Liver (tissue), 3 donors: ENCODE measurements around the gene SNRNP70.

ENCODE experiments used
- CTCF ChIP-seq: fragments of 150-350 bp; IDR thresholded peaks from 2 replicates; pipeline ENCODE4 v1.5.1; 2017; ENCODE audit warnings: improper control_type of control experiment, low read depth, low read length; ENCODE audit not compliant: missing input control
- JUND ChIP-seq, 2 donors: IDR thresholded peaks; 2 replicates each; pipeline ENCODE4 v1.6.1; 2016; ENCODE audit warnings: antibody characterized with exemption in 2 of 2
- NR2F2 ChIP-seq: IDR thresholded peaks from 2 replicates; pipeline ENCODE4 v1.6.1; 2016; ENCODE audit warnings: antibody characterized with exemption
- SP1 ChIP-seq: IDR thresholded peaks from 2 replicates; pipeline ENCODE4 v1.6.1; 2018; ENCODE audit warnings: antibody characterized with exemption, mild to moderate bottlenecking
- TF ChIP-seq, protein P1 (sequence below): IDR thresholded peaks from 2 replicates; pipeline ENCODE4 v1.6.1; 2016; ENCODE audit warnings: antibody characterized with exemption
- TF ChIP-seq, protein P2 (sequence below): IDR thresholded peaks from 2 replicates; pipeline ENCODE4 v1.6.1; 2016; ENCODE audit warnings: antibody characterized with exemption
- TF ChIP-seq, protein P3 (sequence below): IDR thresholded peaks from 2 replicates; pipeline ENCODE4 v1.6.1; 2016; ENCODE audit warnings: antibody characterized with exemption, mild to moderate bottlenecking
- donor health status: healthy.
- donor health status: healthy.

- TF ChIP-seq NR2F2 = no peak
- TF ChIP-seq CTCF = no peak
- no peak for TF ChIP-seq SP1
- TF ChIP-seq, protein P1, sequence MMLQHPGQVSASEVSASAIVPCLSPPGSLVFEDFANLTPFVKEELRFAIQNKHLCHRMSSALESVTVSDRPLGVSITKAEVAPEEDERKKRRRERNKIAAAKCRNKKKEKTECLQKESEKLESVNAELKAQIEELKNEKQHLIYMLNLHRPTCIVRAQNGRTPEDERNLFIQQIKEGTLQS = no peak
- TF ChIP-seq, protein P2, sequence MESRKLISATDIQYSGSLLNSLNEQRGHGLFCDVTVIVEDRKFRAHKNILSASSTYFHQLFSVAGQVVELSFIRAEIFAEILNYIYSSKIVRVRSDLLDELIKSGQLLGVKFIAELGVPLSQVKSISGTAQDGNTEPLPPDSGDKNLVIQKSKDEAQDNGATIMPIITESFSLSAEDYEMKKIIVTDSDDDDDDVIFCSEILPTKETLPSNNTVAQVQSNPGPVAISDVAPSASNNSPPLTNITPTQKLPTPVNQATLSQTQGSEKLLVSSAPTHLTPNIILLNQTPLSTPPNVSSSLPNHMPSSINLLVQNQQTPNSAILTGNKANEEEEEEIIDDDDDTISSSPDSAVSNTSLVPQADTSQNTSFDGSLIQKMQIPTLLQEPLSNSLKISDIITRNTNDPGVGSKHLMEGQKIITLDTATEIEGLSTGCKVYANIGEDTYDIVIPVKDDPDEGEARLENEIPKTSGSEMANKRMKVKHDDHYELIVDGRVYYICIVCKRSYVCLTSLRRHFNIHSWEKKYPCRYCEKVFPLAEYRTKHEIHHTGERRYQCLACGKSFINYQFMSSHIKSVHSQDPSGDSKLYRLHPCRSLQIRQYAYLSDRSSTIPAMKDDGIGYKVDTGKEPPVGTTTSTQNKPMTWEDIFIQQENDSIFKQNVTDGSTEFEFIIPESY = no peak
- TF ChIP-seq, protein P3, sequence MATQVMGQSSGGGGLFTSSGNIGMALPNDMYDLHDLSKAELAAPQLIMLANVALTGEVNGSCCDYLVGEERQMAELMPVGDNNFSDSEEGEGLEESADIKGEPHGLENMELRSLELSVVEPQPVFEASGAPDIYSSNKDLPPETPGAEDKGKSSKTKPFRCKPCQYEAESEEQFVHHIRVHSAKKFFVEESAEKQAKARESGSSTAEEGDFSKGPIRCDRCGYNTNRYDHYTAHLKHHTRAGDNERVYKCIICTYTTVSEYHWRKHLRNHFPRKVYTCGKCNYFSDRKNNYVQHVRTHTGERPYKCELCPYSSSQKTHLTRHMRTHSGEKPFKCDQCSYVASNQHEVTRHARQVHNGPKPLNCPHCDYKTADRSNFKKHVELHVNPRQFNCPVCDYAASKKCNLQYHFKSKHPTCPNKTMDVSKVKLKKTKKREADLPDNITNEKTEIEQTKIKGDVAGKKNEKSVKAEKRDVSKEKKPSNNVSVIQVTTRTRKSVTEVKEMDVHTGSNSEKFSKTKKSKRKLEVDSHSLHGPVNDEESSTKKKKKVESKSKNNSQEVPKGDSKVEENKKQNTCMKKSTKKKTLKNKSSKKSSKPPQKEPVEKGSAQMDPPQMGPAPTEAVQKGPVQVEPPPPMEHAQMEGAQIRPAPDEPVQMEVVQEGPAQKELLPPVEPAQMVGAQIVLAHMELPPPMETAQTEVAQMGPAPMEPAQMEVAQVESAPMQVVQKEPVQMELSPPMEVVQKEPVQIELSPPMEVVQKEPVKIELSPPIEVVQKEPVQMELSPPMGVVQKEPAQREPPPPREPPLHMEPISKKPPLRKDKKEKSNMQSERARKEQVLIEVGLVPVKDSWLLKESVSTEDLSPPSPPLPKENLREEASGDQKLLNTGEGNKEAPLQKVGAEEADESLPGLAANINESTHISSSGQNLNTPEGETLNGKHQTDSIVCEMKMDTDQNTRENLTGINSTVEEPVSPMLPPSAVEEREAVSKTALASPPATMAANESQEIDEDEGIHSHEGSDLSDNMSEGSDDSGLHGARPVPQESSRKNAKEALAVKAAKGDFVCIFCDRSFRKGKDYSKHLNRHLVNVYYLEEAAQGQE = no peak
- no peak for TF ChIP-seq JUND (IDR thresholded peaks at IDR 0.05)
Observed at GRCh38 chr19:49104229-49104864, 19.1 kb downstream of the SNRNP70 start.
